Ecto neural progenitor cell (in vitro differentiated cells): ENCODE measurements around the gene FGD2.
"Not testable (repeated sequence)": the region's sequence is repeated elsewhere in the genome, so short reads cannot be mapped to it uniquely, and the experiment has no call there.

ENCODE experiments used
- DNase-seq: peaks from one replicate; pipeline ENCODE4 v3.0.0-alpha.2; 2018; ENCODE audit warnings: low spot score

The FGD2 gene

DNA sequence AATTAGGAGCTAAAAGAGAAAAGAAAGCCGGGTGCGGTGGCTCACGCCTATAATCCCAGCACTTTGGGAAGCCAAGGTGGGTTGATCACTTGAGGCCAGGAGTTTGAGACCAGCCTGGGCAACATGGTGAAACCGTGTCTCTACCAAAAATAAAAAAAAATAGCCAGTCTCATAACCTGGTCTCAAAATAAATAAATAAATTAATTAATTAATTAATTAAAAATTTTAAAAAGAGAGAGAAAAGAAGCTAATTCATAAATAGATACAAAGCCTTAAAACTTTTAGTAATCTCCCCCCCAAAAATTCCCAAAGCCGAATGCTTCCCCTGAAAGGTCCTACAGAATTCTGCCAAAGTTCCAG lies 53.5 kb downstream of the FGD2 start:
- DNase-seq: not testable (repeated sequence)

DNA sequence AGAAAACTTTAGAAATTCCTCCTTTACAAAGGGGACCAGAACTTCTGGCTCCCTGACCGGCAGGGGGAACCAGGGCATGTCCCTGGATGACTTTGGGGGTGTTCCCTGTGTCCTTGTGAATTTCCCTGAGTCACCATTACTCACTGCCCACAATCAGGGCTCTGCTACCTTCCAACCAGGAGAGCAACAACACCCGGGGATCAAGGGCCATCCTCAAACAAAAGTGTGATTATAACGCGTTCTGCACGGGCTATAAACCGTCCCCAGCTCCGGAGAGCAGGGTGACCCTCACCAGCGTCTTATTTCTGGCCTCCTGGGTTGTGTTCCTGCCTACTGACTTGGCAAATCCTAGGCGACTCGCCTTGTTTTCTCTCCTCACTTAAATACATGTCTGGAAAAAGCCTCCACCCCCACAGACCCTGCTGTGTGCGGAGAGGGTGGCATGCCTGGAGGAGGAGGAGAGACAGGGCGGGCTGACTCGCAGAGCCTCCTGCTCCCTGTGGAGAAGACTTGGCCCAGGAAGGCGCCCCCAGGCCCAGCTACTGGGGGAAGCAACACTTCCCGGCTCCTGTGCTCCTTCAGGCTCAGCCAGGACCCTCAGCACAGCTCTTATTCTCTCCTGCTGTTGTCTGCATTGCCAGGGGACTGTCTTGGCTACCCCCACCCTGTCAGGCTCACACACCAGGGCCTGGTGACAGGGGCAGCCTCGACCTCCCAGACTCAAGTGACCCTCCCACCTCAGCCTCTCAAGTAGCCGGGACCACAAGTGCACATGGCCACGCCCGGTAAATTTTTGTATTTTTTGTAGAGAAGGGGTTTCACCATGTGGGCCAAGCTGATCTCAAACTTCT lies 54.1 kb downstream of the FGD2 start:
- peak; percentile 70 for DNase-seq

DNA sequence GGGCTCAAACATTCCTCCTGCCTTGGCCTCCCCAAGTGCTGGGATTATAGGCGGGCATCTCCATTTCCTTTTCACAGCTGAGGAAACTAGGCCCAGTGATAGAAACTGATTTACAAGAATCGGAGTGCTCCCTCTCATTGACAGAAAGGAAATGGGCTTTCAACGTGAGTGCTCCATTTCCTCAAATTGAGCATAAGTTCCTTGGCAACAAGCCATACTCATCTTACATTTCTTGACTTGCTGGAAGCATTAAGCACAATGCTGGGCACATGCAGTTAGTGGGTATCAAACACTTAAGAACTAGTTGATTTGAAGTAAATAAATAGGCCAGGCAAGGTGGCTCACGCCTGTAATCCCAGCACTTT lies 54.7 kb downstream of the FGD2 start:
- DNase-seq: no peak

DNA sequence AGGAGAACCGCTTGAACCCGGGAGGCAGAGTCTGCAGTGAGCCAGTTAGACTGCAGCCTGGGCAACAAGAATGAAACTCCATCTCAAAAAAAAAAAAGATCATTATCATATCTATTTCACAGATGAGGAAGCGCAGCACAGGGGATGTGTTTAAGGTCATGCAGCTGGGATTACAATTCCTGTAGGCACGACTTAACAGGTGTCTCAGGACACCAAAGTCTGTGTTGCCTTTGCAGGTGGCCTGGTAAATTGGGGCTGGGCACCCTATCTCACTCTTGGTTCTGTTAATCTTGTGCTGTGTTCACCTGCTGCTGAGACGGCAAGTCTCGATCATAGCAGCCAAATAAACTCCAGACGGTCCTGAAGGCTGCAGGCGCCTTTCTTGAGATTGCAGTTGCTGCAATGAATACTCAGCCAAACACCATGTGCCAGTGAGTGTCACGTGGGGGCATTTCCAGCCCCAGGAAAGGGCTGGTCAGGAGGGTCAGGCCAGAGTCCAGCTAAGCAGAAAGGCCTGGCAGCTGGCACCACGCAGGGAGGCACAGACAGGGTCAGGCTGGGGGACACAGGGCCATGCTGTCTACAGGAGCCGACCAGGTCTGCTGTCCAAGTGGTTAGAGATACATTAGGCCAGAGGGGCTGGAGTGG lies 55.8 kb downstream of the FGD2 start:
- DNase-seq: no peak

DNA sequence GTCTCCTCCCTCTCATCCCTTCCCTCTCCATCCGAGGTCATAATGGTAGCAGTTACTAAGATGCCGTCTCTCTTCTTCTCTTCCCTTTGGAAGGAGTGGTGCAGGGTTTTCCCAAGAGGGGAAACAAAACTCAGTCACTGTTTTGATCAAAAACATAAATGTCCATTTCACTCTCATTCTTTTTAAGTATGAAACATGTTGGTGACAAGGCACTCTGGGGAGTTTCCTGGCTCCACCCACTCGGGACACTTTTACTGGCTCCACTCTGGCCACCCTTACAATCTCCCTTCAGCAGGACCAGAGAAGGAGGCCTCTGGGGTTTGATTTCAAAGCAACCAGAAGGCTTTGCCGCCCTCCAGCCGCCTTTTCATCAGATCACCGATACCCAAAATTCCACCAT lies 57.0 kb downstream of the FGD2 start:
- DNase-seq: no peak

DNA sequence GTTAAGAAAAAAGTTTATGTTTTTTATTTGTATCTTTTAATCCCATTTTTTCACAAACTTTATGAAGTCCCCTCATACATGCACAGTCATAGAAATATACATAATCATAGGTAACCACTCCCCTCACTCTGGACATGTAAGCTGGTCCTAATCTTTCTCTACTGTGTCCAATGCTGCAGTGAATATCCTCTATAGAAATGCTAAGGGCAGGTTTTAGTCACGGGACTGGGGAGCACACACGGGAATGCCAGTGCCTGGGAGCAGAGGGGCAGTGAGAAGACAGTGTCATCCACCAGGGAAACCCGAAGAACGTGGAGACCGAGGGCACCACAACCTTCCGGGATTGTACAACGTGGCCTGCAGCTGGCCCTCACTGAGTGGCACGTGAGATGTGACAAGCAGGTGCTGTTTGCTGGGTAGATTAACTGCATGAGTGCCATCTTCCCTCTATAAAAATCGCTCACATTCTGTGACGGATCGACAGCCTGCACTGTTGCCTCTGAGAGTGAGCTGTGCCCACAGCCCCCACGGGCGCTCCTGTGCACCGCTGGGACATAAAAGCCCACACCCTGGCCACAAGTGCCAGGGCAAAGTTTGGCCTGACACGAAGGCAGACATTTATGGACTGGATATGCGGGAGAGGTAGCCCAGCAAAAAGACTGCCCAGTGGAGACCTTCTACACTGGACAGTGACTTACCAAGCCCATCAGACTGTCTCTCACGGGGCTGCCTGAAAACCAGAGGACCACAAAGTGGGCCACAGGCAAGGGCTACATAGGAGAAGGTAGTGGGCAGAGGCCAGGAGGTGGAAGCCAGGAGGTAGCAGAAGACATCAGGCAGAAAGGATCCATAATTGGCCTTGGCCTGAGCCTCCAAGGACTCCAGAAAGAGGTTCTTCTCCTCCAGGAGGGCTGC lies 63.2 kb downstream of the FGD2 start:
- DNase-seq: no peak

DNA sequence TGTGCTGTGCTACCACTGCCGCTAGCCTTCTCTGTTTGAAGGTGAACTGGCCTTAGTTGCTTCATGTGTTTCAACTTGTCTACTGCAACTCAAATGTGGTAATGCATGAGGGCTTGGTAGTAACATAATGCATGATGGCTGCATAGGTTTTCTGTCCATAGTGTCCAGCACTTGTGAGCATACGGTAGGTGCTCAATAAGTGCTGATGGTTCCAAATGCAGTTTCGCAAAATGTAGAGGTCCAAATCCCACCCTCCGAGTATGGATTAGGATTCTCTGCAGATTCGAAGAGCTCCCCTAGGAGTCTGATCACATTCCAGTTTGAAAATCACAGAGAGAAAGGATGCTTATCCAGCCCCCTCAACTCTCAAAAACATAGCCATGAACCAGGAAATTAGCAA lies 64.2 kb downstream of the FGD2 start:
- DNase-seq: no peak

DNA sequence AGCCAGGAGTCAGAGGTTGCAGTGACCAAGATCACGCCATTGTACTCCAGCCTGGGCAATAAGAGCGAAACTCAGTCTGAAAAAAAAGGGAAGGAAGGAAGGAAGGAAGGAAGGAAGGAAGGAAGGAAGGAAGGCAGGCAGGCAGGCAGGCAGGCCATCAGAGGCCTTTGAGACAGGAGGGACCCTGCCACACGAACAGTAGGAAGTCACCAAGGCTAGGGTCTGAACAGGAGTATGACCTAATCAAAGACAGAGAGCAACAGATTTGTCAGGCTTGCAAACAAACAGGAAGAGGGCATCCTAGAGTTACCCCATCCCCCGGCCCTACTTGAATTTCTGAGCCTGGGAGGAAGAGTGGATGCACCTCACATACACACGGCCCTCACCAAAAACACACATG lies 67.1 kb downstream of the FGD2 start:
- no peak for DNase-seq

DNA sequence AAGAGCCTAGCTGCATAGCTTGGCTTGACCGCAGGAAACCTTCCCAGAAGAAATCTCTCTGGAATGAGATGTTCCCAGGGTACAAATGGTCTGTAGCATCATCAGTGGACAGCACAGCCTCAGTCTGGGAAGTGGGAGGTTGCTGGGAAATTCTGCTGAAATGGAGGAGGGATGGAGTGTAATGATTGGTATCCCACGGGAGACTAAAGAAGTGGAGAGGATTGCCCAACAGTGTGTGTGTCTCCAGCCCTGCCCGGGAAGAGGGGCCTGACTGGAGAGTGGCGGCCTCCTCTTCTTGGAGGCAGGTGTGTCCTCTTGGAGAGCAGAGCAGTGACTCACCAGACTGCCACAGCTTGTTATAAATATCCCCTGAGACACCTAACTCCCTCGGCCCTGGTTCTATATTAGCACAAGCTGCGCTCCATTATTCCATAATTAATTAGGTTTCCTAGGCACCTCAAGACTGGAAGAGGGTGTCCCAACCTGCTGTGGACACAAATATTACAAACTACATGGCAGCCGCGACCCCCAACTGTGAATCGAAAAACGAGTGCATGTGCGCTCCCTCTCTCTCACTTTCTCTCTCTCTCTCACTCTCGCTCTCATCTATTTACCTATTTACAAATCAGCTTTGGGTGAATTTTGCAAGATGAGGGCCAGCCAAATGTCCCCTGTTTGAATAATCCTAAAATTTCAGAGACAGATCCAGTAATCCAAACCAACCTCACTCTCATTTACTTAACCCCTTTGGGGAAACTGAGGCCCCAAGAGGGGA lies 68.8 kb downstream of the FGD2 start:
- DNase-seq: no peak

DNA sequence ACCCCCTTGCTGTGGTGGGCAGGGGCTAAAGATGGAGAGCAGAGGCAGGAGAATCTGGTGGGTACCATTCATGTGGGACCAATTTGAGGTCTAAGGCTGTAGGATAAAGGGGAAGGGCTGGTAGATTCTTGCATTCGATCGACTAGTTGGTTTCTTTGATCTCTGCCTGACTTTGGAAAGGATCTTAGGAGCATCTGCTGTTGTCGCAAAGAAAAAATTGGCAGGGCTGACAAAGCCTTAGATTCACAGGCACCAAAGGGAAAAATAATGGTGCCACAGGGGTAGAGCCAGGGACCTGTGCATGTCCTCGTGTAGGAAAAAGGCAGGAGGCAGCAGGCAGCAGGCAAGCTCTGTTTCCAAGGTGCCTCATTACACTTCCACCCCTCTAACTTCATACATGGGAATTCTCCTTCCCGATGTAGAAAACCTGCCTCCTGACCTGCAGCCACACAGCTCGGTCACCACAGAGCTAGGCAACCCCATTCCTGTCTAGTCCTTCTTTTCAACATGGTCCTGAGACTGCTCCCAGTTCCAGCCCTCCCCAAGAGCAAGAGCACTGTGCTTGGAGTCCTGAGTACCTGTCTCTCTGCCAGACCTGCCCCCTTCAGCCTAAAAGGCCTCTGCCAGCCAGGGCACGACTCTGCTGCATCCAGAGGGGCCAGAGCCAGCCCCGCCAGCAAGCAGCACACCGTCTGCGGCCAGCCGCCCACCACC lies 71.9 kb downstream of the FGD2 start:
- DNase-seq: no peak

DNA sequence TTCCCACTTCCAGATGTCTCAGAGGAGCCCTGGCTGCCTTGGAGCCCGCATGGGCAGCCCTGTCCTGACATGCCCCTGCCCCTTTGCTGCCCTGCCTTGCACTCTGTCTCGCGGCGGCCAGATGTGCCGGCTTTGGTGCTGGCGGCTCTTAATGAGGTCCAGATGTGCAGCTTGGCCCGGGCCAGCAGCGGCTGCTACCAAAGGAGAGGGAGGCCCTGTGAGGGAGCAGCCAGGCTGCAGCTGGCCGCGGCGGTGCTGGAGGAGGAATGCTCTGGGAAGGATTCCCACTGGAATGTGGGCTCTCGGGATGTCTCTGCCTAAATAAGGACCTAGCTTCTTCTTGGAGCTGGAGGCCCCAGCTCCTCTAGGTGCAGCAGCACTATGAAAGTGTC lies 72.4 kb downstream of the FGD2 start:
- peak; percentile 78 for DNase-seq
